DMS114 treated with DMSO at 0.1 percent for 48 hours (cell line): ENCODE data around the gene GLP2R.
"Not testable (repeated sequence)": the region's sequence is repeated elsewhere in the genome, so short reads cannot be mapped to it uniquely, and the experiment has no call there.

Source experiments
- DNase-seq: peaks from one replicate; lab custom pipeline; 2025; ENCODE audit not compliant: unreplicated experiment; lab: John Stamatoyannopoulos, UW

The GLP2R gene

GRCh38 chr17:9825641-9826150 lies at the start of gene GLP2R:
Gene GLP2R, plus strand, starts transcription at chr17:9825924. Its CDS starts 140 bp downstream, at chr17:9826064.
- DNase-seq, result no peak

GRCh38 chr17:9776911-9777310 lies 48.8 kb upstream of the GLP2R start:
- DNase-seq, result no peak

- DNase-seq, result no peak
Measured at GRCh38 chr17:9780552-9780951, 45.2 kb upstream of the GLP2R start.

GRCh38 chr17:9783050-9783449 lies 42.7 kb upstream of the GLP2R start:
- no peak for DNase-seq

GRCh38 chr17:9783465-9783864 lies 42.3 kb upstream of the GLP2R start:
- not testable (repeated sequence) for DNase-seq

GRCh38 chr17:9784544-9784943 lies 41.2 kb upstream of the GLP2R start:
- no peak for DNase-seq

GRCh38 chr17:9788601-9789000 lies 37.1 kb upstream of the GLP2R start:
- no peak for DNase-seq

GRCh38 chr17:9790316-9790715 lies 35.4 kb upstream of the GLP2R start:
- no peak for DNase-seq

- no peak for DNase-seq
Measured at GRCh38 chr17:9790889-9791876, 34.5 kb upstream of the GLP2R start, which contains the start of gene DHRS7C. Gene DHRS7C, minus strand, starts transcription at chr17:9791592. Its CDS starts 308 bp downstream, at chr17:9791284.

GRCh38 chr17:9792181-9792840 lies 33.4 kb upstream of the GLP2R start:
- no peak for DNase-seq

GRCh38 chr17:9798008-9798407 lies 27.7 kb upstream of the GLP2R start:
- DNase-seq, result no peak

- DNase-seq, result no peak
Measured at GRCh38 chr17:9798724-9799123, 27.0 kb upstream of the GLP2R start.

GRCh38 chr17:9801505-9801904 lies 24.2 kb upstream of the GLP2R start:
- no peak for DNase-seq

GRCh38 chr17:9802294-9802693 lies 23.4 kb upstream of the GLP2R start:
- no peak for DNase-seq

- DNase-seq, result no peak
Measured at GRCh38 chr17:9802697-9803096, 23.0 kb upstream of the GLP2R start.

GRCh38 chr17:9805769-9806168 lies 20.0 kb upstream of the GLP2R start:
- DNase-seq, result no peak

- no peak for DNase-seq
Measured at GRCh38 chr17:9806699-9807098, 19.0 kb upstream of the GLP2R start.

- no peak for DNase-seq
Measured at GRCh38 chr17:9809409-9809808, 16.3 kb upstream of the GLP2R start.

GRCh38 chr17:9810100-9810949 lies 15.4 kb upstream of the GLP2R start:
- no peak for DNase-seq

GRCh38 chr17:9811086-9811485 lies 14.6 kb upstream of the GLP2R start:
- DNase-seq, result no peak

- DNase-seq, result no peak
Measured at GRCh38 chr17:9811537-9811936, 14.2 kb upstream of the GLP2R start.
